A172 (cell line): ENCODE results near the gene USO1. TPM values are rescaled to one million over a fixed set of nuclear protein-coding genes. Genes with fewer than 3 reads are reported as not detected.
A peak's percentile ranks its signal among the peaks of the same experiment; 100 is the strongest.

Experiments
- DNase-seq: peaks from one replicate; pipeline ENCODE4 v3.0.0-alpha.2; 2015; ENCODE audit warnings: low spot score
- total RNA-seq: library from RNA; depleted of rRNA; stranded (reverse); fragments of >200 nt; shearing (Covaris generic); gene quantifications from 2 replicates; pipeline ENCODE4 v1.2.3, GENCODE V29; 2014; rRNA removed

USO1 gene
- total RNA-seq, 1 experiment from 2014 or later: 49.9 TPM

DNA sequence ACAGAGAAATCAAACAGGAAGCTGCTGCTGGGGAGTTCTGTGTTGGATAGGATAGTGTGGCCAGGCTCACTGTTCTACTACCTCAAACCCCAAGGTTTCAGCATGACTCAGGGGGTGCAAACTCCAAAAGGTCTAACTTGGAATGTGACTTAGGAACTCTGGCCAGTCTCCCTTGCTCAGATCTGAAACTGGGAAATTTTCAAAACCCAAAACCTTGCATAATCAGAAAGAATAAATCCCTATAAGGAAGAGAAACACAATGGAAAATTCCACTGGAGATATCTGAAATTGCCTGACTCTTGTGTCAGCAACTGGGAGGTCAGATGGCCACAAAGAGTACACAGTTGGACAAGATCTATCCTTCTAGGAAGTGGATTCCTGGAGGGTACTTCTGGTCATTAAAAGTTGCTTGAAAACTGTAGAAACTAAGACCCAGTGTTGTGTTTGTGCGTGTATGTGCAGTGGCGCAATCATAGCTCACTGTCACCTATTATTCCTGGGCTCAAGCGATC, 119.8 kb downstream of the USO1 start:
- DNase-seq: peak; percentile 52

DNA sequence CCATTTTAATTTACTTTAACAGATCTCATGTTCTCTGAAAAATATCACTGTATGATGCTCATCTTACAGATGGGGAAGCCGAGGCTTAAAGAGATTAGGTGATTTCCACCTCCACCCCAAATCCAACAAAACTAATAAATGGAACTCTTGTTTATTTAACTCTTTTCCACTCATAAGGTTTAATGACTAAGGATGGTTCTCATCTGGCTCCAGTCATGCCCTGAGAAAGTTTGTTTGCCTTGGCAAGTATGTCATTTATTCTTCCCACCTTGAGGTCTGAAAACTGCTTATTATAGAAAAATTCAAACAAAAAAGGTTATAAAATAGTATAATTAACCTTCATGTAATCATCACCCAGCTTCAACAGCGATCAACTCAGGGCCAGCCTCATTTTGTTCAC, 121.6 kb downstream of the USO1 start:
- DNase-seq: peak; percentile 31

DNA sequence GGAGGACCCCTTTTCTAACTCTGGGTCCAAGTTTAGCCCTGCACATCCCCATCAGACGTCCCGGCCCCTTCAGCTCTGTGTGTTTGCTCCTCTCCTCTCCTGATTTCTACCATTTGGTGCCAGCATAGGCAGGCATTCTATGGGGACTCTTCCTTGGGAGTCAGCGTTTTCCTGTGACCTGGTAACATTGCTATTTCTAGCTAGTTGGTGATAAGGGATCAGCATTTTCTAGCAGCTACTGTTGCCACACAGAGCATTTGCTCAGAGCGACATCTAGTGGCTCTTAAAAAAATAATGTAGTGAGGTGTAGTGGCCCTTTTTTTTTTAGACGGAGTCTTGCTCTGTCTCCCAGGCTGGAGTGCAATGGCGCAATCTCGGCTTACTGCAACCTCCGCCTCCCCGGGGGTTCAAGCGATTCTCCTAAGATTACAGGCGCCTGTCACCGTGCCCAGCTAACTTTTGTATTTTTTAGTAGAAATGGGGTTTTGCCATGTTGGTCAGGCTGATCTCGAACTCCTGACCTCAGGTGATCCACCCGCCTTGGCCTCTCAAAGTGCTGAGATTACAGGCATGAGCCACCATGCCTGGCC, 123.9 kb downstream of the USO1 start:
- peak; percentile 86 for DNase-seq

DNA sequence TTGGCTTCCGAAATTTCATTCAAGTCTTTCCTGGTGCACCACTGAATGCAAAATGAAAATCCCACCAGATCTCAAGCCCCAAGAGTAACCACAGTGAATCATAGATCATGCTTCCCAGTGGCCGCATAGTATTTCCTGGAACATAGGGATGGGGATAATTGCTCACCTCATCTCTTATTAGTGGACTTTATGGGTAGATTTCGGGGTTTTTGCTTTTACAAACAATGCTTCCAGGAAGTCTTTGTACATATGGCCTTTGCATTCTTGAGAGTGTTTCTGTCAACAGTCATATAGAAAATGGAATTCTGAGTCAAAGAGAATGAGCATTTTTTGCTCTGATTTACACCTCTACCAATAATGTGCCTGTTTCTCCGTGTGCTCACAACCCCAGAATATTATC, 124.5 kb downstream of the USO1 start:
- DNase-seq: peak; percentile 50

DNA sequence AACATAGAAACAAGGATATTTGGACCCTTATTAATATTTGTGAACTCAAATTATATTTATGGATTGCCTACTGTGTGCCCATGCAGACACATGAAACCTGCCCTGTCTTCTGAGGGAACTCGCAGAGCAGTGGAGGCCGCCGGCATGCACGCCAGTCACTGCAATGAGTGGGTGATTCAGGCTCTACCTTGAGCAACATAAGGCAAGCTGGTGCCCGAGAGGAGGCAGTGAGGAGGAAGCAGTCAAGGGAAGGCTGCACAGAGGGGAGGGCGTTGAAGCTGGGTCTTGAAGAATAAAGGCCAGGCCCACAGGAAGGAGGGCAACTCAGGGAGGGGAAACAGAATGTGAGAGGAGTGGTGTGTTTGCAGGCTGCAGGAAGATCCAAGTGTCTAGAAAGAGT, 125.1 kb downstream of the USO1 start:
- peak; percentile 3 for DNase-seq

DNA sequence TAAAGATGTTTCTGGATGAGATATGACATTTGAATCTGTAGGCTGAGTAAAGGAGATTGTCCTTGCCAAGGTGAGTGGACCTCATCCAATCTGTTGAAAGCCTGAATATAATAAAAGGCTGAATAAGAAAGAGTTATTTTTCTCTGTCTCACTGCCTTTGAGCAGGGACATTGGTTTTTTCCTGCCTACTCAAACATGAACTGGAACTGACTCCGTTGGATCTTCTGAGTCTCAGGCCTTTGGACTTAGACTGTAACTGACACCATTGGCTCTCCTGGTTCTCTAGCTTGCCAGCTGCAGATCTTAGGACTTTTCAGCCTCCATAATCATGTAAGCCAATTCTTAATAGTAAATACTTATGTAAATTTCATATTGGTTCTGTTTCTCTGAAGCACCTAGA, 134.3 kb downstream of the USO1 start:
- DNase-seq: no peak

DNA sequence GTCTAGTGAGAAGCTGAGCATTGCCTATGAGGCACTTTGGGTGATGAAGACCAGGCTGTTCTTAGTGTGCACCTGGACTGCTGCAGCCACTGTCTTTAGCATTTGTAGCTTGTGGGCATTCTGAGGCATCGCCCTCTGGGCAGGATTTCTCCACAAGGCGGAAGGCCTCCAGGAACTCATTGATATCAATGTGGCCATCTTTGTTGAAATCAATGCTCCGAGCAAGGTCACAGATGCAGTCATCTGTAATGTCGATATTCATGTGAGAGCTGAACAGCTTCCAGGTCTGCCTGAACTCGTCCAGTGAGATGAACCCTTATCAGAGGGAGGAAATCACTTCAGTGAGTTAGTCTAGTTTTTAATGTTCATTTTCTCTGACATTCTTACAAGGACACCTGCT, 136.2 kb downstream of the USO1 start:
- no peak for DNase-seq

Other genes starting within 250 kb of the USO1 start
- 8.3 and 9.3 TPM in 2 replicates for gene RCHY1, start 210.2 kb upstream of the USO1 start, total RNA-seq
- gene THAP6, start 210.1 kb upstream of the USO1 start, total RNA-seq: 7.8 and 13.0 TPM in 2 replicates
- gene ODAPH, start 168.5 kb upstream of the USO1 start, total RNA-seq: not detected in 2 replicates
- gene CDKL2, start 94.0 kb upstream of the USO1 start, total RNA-seq: not detected in 2 replicates
- gene G3BP2, start 51.2 kb upstream of the USO1 start, total RNA-seq: 97.5 and 102 TPM in 2 replicates
- gene PPEF2, start 177.9 kb downstream of the USO1 start, total RNA-seq: not detected in 2 replicates
- gene NAAA, start 216.4 kb downstream of the USO1 start, total RNA-seq: 27.7 and 39.2 TPM in 2 replicates